ENCODE results near the gene APLP2.
"Not testable (repeated sequence)": the region's sequence is repeated elsewhere in the genome, so short reads cannot be mapped to it uniquely, and the experiment has no call there.

APLP2 gene

GRCh38 chr11:130172001-130172400 is 102.3 kb downstream of the APLP2 start:
- DNase-seq (ENCODE audit: low spot score): not testable (repeated sequence)

- DNase-seq (ENCODE audit: low spot score): no peak
Measured at GRCh38 chr11:130174642-130175041, 104.9 kb downstream of the APLP2 start.

GRCh38 chr11:130175898-130176297 is 106.2 kb downstream of the APLP2 start:
- DNase-seq (ENCODE audit: low spot score): no peak

- no peak for DNase-seq (ENCODE audit: low spot score)
Measured at GRCh38 chr11:130177782-130178181, 108.1 kb downstream of the APLP2 start.

GRCh38 chr11:130178441-130179339 is 109.0 kb downstream of the APLP2 start:
- DNase-seq (ENCODE audit: low spot score): peak; percentile 46

- peak; percentile 65 for DNase-seq (ENCODE audit: low spot score)
Measured at GRCh38 chr11:130179396-130180306, 110.0 kb downstream of the APLP2 start.

- DNase-seq (ENCODE audit: low spot score): peak; percentile 19
Measured at GRCh38 chr11:130180491-130180890, 110.8 kb downstream of the APLP2 start.

GRCh38 chr11:130180896-130181294 is 111.2 kb downstream of the APLP2 start:
- no peak for DNase-seq (ENCODE audit: low spot score)

GRCh38 chr11:130181295-130182272 is 111.9 kb downstream of the APLP2 start:
- peak; percentile 87 for DNase-seq (ENCODE audit: low spot score)

GRCh38 chr11:130183878-130184610 is 114.3 kb downstream of the APLP2 start:
- no peak for DNase-seq (ENCODE audit: low spot score)

GRCh38 chr11:130187096-130187495 is 117.4 kb downstream of the APLP2 start:
- DNase-seq (ENCODE audit: low spot score): no peak

GRCh38 chr11:130188047-130188446 is 118.4 kb downstream of the APLP2 start:
- no peak for DNase-seq (ENCODE audit: low spot score)

GRCh38 chr11:130188585-130189347 is 119.1 kb downstream of the APLP2 start:
- no peak for DNase-seq (ENCODE audit: low spot score)

- DNase-seq (ENCODE audit: low spot score): no peak
Measured at GRCh38 chr11:130189492-130190210, 120.0 kb downstream of the APLP2 start.

- DNase-seq (ENCODE audit: low spot score): no peak
Measured at GRCh38 chr11:130190371-130190881, 120.7 kb downstream of the APLP2 start.

- no peak for DNase-seq (ENCODE audit: low spot score)
Measured at GRCh38 chr11:130191896-130192295, 122.2 kb downstream of the APLP2 start.

- no peak for DNase-seq (ENCODE audit: low spot score)
Measured at GRCh38 chr11:130192845-130193267, 123.2 kb downstream of the APLP2 start.

- DNase-seq (ENCODE audit: low spot score): not testable (repeated sequence)
Measured at GRCh38 chr11:130193551-130193950, 123.9 kb downstream of the APLP2 start.
